GM06990 (cell line): ENCODE results near the gene VIPR2.

Experiments
- DNase-seq: peaks from one replicate; pipeline ENCODE4 v3.0.0-alpha.2; 2011; ENCODE audit not compliant: insufficient read length; ENCODE audit errors: extremely low read depth
- H3K27me3 ChIP-seq: replicated peaks from 2 replicates; pipeline ENCODE4 v1.6.0; 2011; ENCODE audit warnings: low read length; ENCODE audit not compliant: control insufficient read depth, insufficient read depth
- H3K36me3 ChIP-seq: 2 replicates; pipeline ENCODE4 v1.5.1; 2011; ENCODE audit warnings: low read length; ENCODE audit not compliant: control insufficient read depth, insufficient read depth
- H3K4me3 ChIP-seq: replicated peaks from 2 replicates; pipeline ENCODE4 v1.5.1; 2011; ENCODE audit warnings: low read depth, mild to moderate bottlenecking, control low read depth, low read length
- CTCF ChIP-seq: IDR thresholded peaks from 2 replicates; pipeline ENCODE4 v1.5.1; 2011; ENCODE audit warnings: low read length, control low read depth, mild to moderate bottlenecking, inconsistent platforms; ENCODE audit not compliant: insufficient read depth, poor library complexity, severe bottlenecking

The VIPR2 gene

GRCh38 chr7:159027789-159028507, 116.7 kb downstream of the VIPR2 start:
- Histone ChIP-seq H3K27me3 (no peaks in the 10 kb centered on the region), H3K4me3 (no peak overlapping the region), H3K36me3 (no peaks in the 10 kb centered on the region)
- no peak for DNase-seq
- TF ChIP-seq CTCF, result no peak

GRCh38 chr7:159027056-159027788, 117.4 kb downstream of the VIPR2 start:
- Histone ChIP-seq H3K27me3 (no peaks in the 10 kb centered on the region), H3K4me3 (no peak overlapping the region), H3K36me3 (no peaks in the 10 kb centered on the region)
- no peak for DNase-seq
- no peak for TF ChIP-seq CTCF

- no peak for TF ChIP-seq CTCF
- DNase-seq, result no peak
- Histone ChIP-seq H3K36me3 (no peaks in the 10 kb centered on the region), H3K27me3 (no peaks in the 10 kb centered on the region), H3K4me3 (no peak overlapping the region)
Measured at GRCh38 chr7:159026271-159027055, 118.2 kb downstream of the VIPR2 start.

GRCh38 chr7:159025161-159025779, 119.4 kb downstream of the VIPR2 start:
- no peak overlapping the region for H3K4me3 ChIP-seq
- DNase-seq, result no peak
- TF ChIP-seq CTCF, result no peak

GRCh38 chr7:159024280-159024951, 120.3 kb downstream of the VIPR2 start:
- Histone ChIP-seq H3K27me3 (no peaks in the 10 kb centered on the region), H3K36me3 (no peaks in the 10 kb centered on the region), H3K4me3 (no peak overlapping the region)
- no peak for TF ChIP-seq CTCF
- DNase-seq, result no peak

More at GRCh38 chr7:159025161-159025779, 119.4 kb downstream of the VIPR2 start:
- Histone ChIP-seq H3K36me3 (no peaks in the 10 kb centered on the region), H3K27me3 (no peaks in the 10 kb centered on the region)
